Measurements from ENCODE around the gene WRAP53.

Gene WRAP53

GRCh38 chr17:7650509-7651096, 37.7 kb upstream of the WRAP53 start, which contains the start of gene ATP1B2:
Gene ATP1B2, plus strand, starts transcription at chr17:7650926. Its CDS starts 593 bp downstream, at chr17:7651519.
- H3K9ac ChIP-seq (ENCODE audit: low read depth, low read length, poor library complexity, severe bottlenecking) = no peak within 1 kb of the TSS
- no peaks in the 10 kb centered on the region for H3K79me2 ChIP-seq (ENCODE audit: insufficient read depth, low read length)
- TF ChIP-seq CTCF (conservative IDR thresholded peaks at IDR 0.05; ENCODE audit: low read length) (no peak), EZH2phosphoT487 (IDR thresholded peaks at IDR 0.05; ENCODE audit: borderline replicate concordance) (no peak)
- H3K4me1 ChIP-seq (ENCODE audit: insufficient read depth, low read length, poor library complexity, severe bottlenecking) = no peaks in the 10 kb centered on the region
- no peaks in the 10 kb centered on the region for H4K20me1 ChIP-seq (ENCODE audit: insufficient read depth, low read length, poor library complexity, severe bottlenecking)
- no peaks in the 10 kb centered on the region for H3K9me2 ChIP-seq (replicated peaks; ENCODE audit: low read depth, low read length)
- no peaks in the 10 kb centered on the region for H3K27me3 ChIP-seq (ENCODE audit: insufficient read depth, low read length, poor library complexity, severe bottlenecking)
- H3K4me2 ChIP-seq (ENCODE audit: low read depth, low read length, poor library complexity, severe bottlenecking) = peak within 1 kb of the TSS; percentile 61
- no peaks in the 10 kb centered on the region for H3K9me3 ChIP-seq (ENCODE audit: insufficient read depth, low read depth, low read length)
- H3F3A ChIP-seq (ENCODE audit: low read depth) = no peaks in the 10 kb centered on the region
- H2AFZ ChIP-seq (ENCODE audit: low read length) = peak within 1 kb of the TSS; percentile 17; the same call in 1 of the 2 replicates
- no peaks in the 10 kb centered on the region for H3K36me3 ChIP-seq (ENCODE audit: insufficient read depth, low read length)
- peak within 1 kb of the TSS; percentile 57 for H3K4me3 ChIP-seq (ENCODE audit: low read length, poor library complexity, severe bottlenecking)

- Histone ChIP-seq H3K36me3 (ENCODE audit: insufficient read depth, low read length) (no peaks in the 10 kb centered on the region), H3K4me1 (ENCODE audit: insufficient read depth, low read length, poor library complexity, severe bottlenecking) (no peaks in the 10 kb centered on the region), H3K9me3 (ENCODE audit: insufficient read depth, low read depth, low read length) (no peaks in the 10 kb centered on the region), H3K9ac (ENCODE audit: low read depth, low read length, poor library complexity, severe bottlenecking) (no peak overlapping the region), H4K20me1 (ENCODE audit: insufficient read depth, low read length, poor library complexity, severe bottlenecking) (no peaks in the 10 kb centered on the region), H3K27me3 (ENCODE audit: insufficient read depth, low read length, poor library complexity, severe bottlenecking) (no peaks in the 10 kb centered on the region), H3K4me3 (ENCODE audit: low read length, poor library complexity, severe bottlenecking) (peak overlapping the region; percentile 57), H3K9me2 (replicated peaks; ENCODE audit: low read depth, low read length) (no peaks in the 10 kb centered on the region), H3K79me2 (ENCODE audit: insufficient read depth, low read length) (no peaks in the 10 kb centered on the region), H2AFZ (ENCODE audit: low read length) (0 out of 2 replicates have a peak overlapping the region, but pooled peaks have one; percentile 17), H3K4me2 (ENCODE audit: low read depth, low read length, poor library complexity, severe bottlenecking) (peak overlapping the region; percentile 61), H3F3A (ENCODE audit: low read depth) (no peaks in the 10 kb centered on the region)
- TF ChIP-seq EZH2phosphoT487 (IDR thresholded peaks at IDR 0.05; ENCODE audit: borderline replicate concordance) (no peak), CTCF (conservative IDR thresholded peaks at IDR 0.05; ENCODE audit: low read length) (no peak)
Observed at GRCh38 chr17:7651097-7651664, 37.1 kb upstream of the WRAP53 start.

- H3K36me3 ChIP-seq (ENCODE audit: insufficient read depth, low read length) = no peaks in the 10 kb centered on the region
- H3K79me2 ChIP-seq (ENCODE audit: insufficient read depth, low read length) = no peaks in the 10 kb centered on the region
- H3K9me3 ChIP-seq (ENCODE audit: insufficient read depth, low read depth, low read length) = no peaks in the 10 kb centered on the region
- H3F3A ChIP-seq (ENCODE audit: low read depth) = no peaks in the 10 kb centered on the region
- H4K20me1 ChIP-seq (ENCODE audit: insufficient read depth, low read length, poor library complexity, severe bottlenecking) = no peaks in the 10 kb centered on the region
- no peak overlapping the region for H3K4me2 ChIP-seq (ENCODE audit: low read depth, low read length, poor library complexity, severe bottlenecking)
- TF ChIP-seq CTCF (conservative IDR thresholded peaks at IDR 0.05; ENCODE audit: low read length) (no peak), EZH2phosphoT487 (IDR thresholded peaks at IDR 0.05; ENCODE audit: borderline replicate concordance) (no peak)
- no peak overlapping the region for H3K9ac ChIP-seq (ENCODE audit: low read depth, low read length, poor library complexity, severe bottlenecking)
- no peaks in the 10 kb centered on the region for H3K9me2 ChIP-seq (replicated peaks; ENCODE audit: low read depth, low read length)
- H2AFZ ChIP-seq (ENCODE audit: low read length) = no peak overlapping the region
- H3K27me3 ChIP-seq (ENCODE audit: insufficient read depth, low read length, poor library complexity, severe bottlenecking) = no peaks in the 10 kb centered on the region
- H3K4me1 ChIP-seq (ENCODE audit: insufficient read depth, low read length, poor library complexity, severe bottlenecking) = no peaks in the 10 kb centered on the region
- no peak overlapping the region for H3K4me3 ChIP-seq (ENCODE audit: low read length, poor library complexity, severe bottlenecking)
Observed at GRCh38 chr17:7651665-7652387, 36.5 kb upstream of the WRAP53 start.

All from Loucy (cell line).